HG03139 (cell line): ENCODE measurements around the gene PPP3CA.
"Not testable (repeated sequence)": the region's sequence is repeated elsewhere in the genome, so short reads cannot be mapped to it uniquely, and the experiment has no call there.

ENCODE experiments used
- ATAC-seq: cut with Tn5 transposase; IDR thresholded peaks from one replicate; pipeline ENCODE4 v1.9.1; 2021; ENCODE audit not compliant: unreplicated experiment

Gene PPP3CA

GRCh38 chr4:101183221-101183620 is 164.1 kb downstream of the PPP3CA start:
- ATAC-seq, result no peak

GRCh38 chr4:101182688-101183087 is 164.6 kb downstream of the PPP3CA start:
- not testable (repeated sequence) for ATAC-seq

- no peak for ATAC-seq
These were observed 168.6 kb downstream of the PPP3CA start for GRCh38 chr4:101178731-101179130.

- no peak for ATAC-seq
These were observed 170.2 kb downstream of the PPP3CA start for GRCh38 chr4:101177154-101177553.

GRCh38 chr4:101175896-101176676 is 171.2 kb downstream of the PPP3CA start:
- ATAC-seq, result no peak

GRCh38 chr4:101174679-101175345 is 172.5 kb downstream of the PPP3CA start:
- no peak for ATAC-seq

GRCh38 chr4:101172369-101172768 is 175.0 kb downstream of the PPP3CA start:
- ATAC-seq, result no peak

- no peak for ATAC-seq
These were observed 175.6 kb downstream of the PPP3CA start for GRCh38 chr4:101171747-101172146.

- peak; percentile 98 for ATAC-seq
These were observed 178.0 kb downstream of the PPP3CA start for GRCh38 chr4:101169044-101170014.

GRCh38 chr4:101163936-101164335 is 183.4 kb downstream of the PPP3CA start:
- ATAC-seq, result no peak

- no peak for ATAC-seq
These were observed 184.3 kb downstream of the PPP3CA start for GRCh38 chr4:101162990-101163380.

GRCh38 chr4:101160792-101161592 is 186.3 kb downstream of the PPP3CA start:
- no peak for ATAC-seq

- ATAC-seq, result no peak
These were observed 188.8 kb downstream of the PPP3CA start for GRCh38 chr4:101158507-101158906.

- ATAC-seq, result no peak
These were observed 189.2 kb downstream of the PPP3CA start for GRCh38 chr4:101158134-101158482.

- ATAC-seq, result no peak
These were observed 189.8 kb downstream of the PPP3CA start for GRCh38 chr4:101157415-101158133.

GRCh38 chr4:101156619-101157310 is 190.6 kb downstream of the PPP3CA start:
- no peak for ATAC-seq

- no peak for ATAC-seq
These were observed 191.4 kb downstream of the PPP3CA start for GRCh38 chr4:101155945-101156344.

GRCh38 chr4:101155368-101155767 is 192.0 kb downstream of the PPP3CA start:
- no peak for ATAC-seq

GRCh38 chr4:101153653-101154052 is 193.7 kb downstream of the PPP3CA start:
- ATAC-seq, result no peak
